ENCODE measurements around the gene CD28. TPM values are rescaled to one million over a fixed set of nuclear protein-coding genes. Genes with fewer than 3 reads are reported as not detected.

CD28 gene
- total RNA-seq: 10 to 100 TPM; 52.7 to 58.9 TPM

GRCh38 chr2:203706403-203706802, at the start of gene CD28:
TSS of gene CD28 (plus strand) at chr2:203706639. CDS start at chr2:203706697, 58 bp downstream.
- Mint-ChIP-seq H3K9me3 (no peaks in the 10 kb centered on the region), H3K27ac (peak within 1 kb of the TSS; percentile 98), H3K36me3 (peaks cover under 1% of the 10 kb centered on the region), H3K27me3 (no peaks in the 10 kb centered on the region), H3K4me3 (peak within 1 kb of the TSS; percentile 89), H3K4me1 (peaks cover 57% of the 10 kb centered on the region)
- DNase-seq (peak; percentile 82), ATAC-seq (ENCODE audit: low read depth) (peak; percentile 84)
- POLR2A ChIA-PET: interaction anchor here (0.9 to 5.5 kb wide), 4 partner anchors 13 to 467 kb away, joined by 3 to 75 read pairs (median 8); partner anchors contain the start of gene CYP20A1

- ATAC-seq (ENCODE audit: low read depth) (no peak), DNase-seq (no peak)
- POLR2A ChIA-PET: no interaction called here
- Mint-ChIP-seq H3K27me3 (no peaks in the 10 kb centered on the region), H3K4me1 (peaks cover 17% of the 10 kb centered on the region), H3K27ac (no peak overlapping the region), H3K9me3 (peaks cover 4% of the 10 kb centered on the region), H3K4me3 (no peak overlapping the region), H3K36me3 (peaks cover 2% of the 10 kb centered on the region)
These were observed 46.9 kb upstream of the CD28 start for GRCh38 chr2:203659331-203660049.

GRCh38 chr2:203660465-203660864, 46.0 kb upstream of the CD28 start:
- DNase-seq (no peak), ATAC-seq (ENCODE audit: low read depth) (no peak)
- H3K27ac Mint-ChIP-seq: no peak overlapping the region
- H3K9me3 Mint-ChIP-seq: peaks cover 4% of the 10 kb centered on the region
- no peaks in the 10 kb centered on the region for H3K27me3 Mint-ChIP-seq
- H3K4me3 Mint-ChIP-seq: no peak overlapping the region
- peaks cover 2% of the 10 kb centered on the region for H3K36me3 Mint-ChIP-seq
- peaks cover 17% of the 10 kb centered on the region for H3K4me1 Mint-ChIP-seq
- POLR2A ChIA-PET: no interaction called here

GRCh38 chr2:203661279-203661908, 45.0 kb upstream of the CD28 start:
- no peak overlapping the region for H3K4me3 Mint-ChIP-seq
- ATAC-seq (ENCODE audit: low read depth) (no peak), DNase-seq (no peak)
- POLR2A ChIA-PET: no interaction called here
- H3K36me3 Mint-ChIP-seq: peaks cover 2% of the 10 kb centered on the region
- H3K4me1 Mint-ChIP-seq: peaks cover 13% of the 10 kb centered on the region
- H3K9me3 Mint-ChIP-seq: peaks cover 4% of the 10 kb centered on the region
- H3K27ac Mint-ChIP-seq: no peak overlapping the region
- H3K27me3 Mint-ChIP-seq: no peaks in the 10 kb centered on the region

GRCh38 chr2:203662487-203662886, 44.0 kb upstream of the CD28 start:
- Mint-ChIP-seq H3K4me3 (no peak overlapping the region), H3K9me3 (peaks cover 4% of the 10 kb centered on the region), H3K36me3 (peaks cover 2% of the 10 kb centered on the region), H3K27me3 (no peaks in the 10 kb centered on the region), H3K27ac (no peak overlapping the region), H3K4me1 (peaks cover 13% of the 10 kb centered on the region)
- DNase-seq (no peak), ATAC-seq (ENCODE audit: low read depth) (no peak)
- POLR2A ChIA-PET: no interaction called here

GRCh38 chr2:203662951-203663350, 43.5 kb upstream of the CD28 start:
- no peaks in the 10 kb centered on the region for H3K27me3 Mint-ChIP-seq
- H3K4me1 Mint-ChIP-seq: peaks cover 13% of the 10 kb centered on the region
- H3K36me3 Mint-ChIP-seq: peaks cover 2% of the 10 kb centered on the region
- peaks cover 4% of the 10 kb centered on the region for H3K9me3 Mint-ChIP-seq
- POLR2A ChIA-PET: no interaction called here
- ATAC-seq (ENCODE audit: low read depth) (no peak), DNase-seq (no peak)
- no peak overlapping the region for H3K27ac Mint-ChIP-seq
- H3K4me3 Mint-ChIP-seq: no peak overlapping the region

GRCh38 chr2:203664029-203664755, 42.2 kb upstream of the CD28 start:
- Mint-ChIP-seq H3K4me1 (peaks cover 12% of the 10 kb centered on the region), H3K36me3 (peaks cover 2% of the 10 kb centered on the region), H3K27ac (no peak overlapping the region), H3K9me3 (peaks cover 4% of the 10 kb centered on the region), H3K27me3 (no peaks in the 10 kb centered on the region), H3K4me3 (no peak overlapping the region)
- POLR2A ChIA-PET: no interaction called here
- DNase-seq (no peak), ATAC-seq (ENCODE audit: low read depth) (no peak)

GRCh38 chr2:203667838-203668237, 38.6 kb upstream of the CD28 start:
- H3K4me1 Mint-ChIP-seq: peaks cover 3% of the 10 kb centered on the region
- H3K4me3 Mint-ChIP-seq: no peak overlapping the region
- POLR2A ChIA-PET: interaction anchor here (0.6 kb wide), 1 partner anchor 47 kb away, joined by 7 read pairs; no protein-coding TSS in a partner anchor
- ATAC-seq (ENCODE audit: low read depth) (no peak), DNase-seq (no peak)
- peaks cover 3% of the 10 kb centered on the region for H3K36me3 Mint-ChIP-seq
- H3K9me3 Mint-ChIP-seq: no peaks in the 10 kb centered on the region
- H3K27ac Mint-ChIP-seq: no peak overlapping the region
- no peaks in the 10 kb centered on the region for H3K27me3 Mint-ChIP-seq

- POLR2A ChIA-PET: no interaction called here
- H3K27ac Mint-ChIP-seq: no peak overlapping the region
- no peaks in the 10 kb centered on the region for H3K27me3 Mint-ChIP-seq
- no peak for ATAC-seq (ENCODE audit: low read depth)
- no peak for DNase-seq
- peaks cover 4% of the 10 kb centered on the region for H3K9me3 Mint-ChIP-seq
- no peak overlapping the region for H3K4me3 Mint-ChIP-seq
- peaks cover 16% of the 10 kb centered on the region for H3K4me1 Mint-ChIP-seq
- H3K36me3 Mint-ChIP-seq: peaks cover 10% of the 10 kb centered on the region
These were observed 36.6 kb upstream of the CD28 start for GRCh38 chr2:203669820-203670219.

GRCh38 chr2:203670939-203671338, 35.5 kb upstream of the CD28 start:
- H3K4me3 Mint-ChIP-seq: no peak overlapping the region
- no peak for ATAC-seq (ENCODE audit: low read depth)
- DNase-seq: no peak
- H3K9me3 Mint-ChIP-seq: peaks cover 4% of the 10 kb centered on the region
- POLR2A ChIA-PET: no interaction called here
- peaks cover 19% of the 10 kb centered on the region for H3K4me1 Mint-ChIP-seq
- no peak overlapping the region for H3K27ac Mint-ChIP-seq
- no peaks in the 10 kb centered on the region for H3K27me3 Mint-ChIP-seq
- peaks cover 12% of the 10 kb centered on the region for H3K36me3 Mint-ChIP-seq

- no peaks in the 10 kb centered on the region for H3K27me3 Mint-ChIP-seq
- POLR2A ChIA-PET: interaction anchor here (0.7 kb wide), 1 partner anchor 8 kb away, joined by 3 read pairs; no protein-coding TSS in a partner anchor
These were observed 34.6 kb upstream of the CD28 start for GRCh38 chr2:203671876-203672275.

GRCh38 chr2:203672856-203673255, 33.6 kb upstream of the CD28 start:
- POLR2A ChIA-PET: interaction anchor here (0.6 to 0.7 kb wide), 4 partner anchors 24 to 892 kb away, joined by 4 to 8 read pairs (median 4); no protein-coding TSS in a partner anchor
- H3K9me3 Mint-ChIP-seq: peaks cover 6% of the 10 kb centered on the region

More at GRCh38 chr2:203671876-203672275, 34.6 kb upstream of the CD28 start:
- ATAC-seq (ENCODE audit: low read depth): no peak
- peaks cover 13% of the 10 kb centered on the region for H3K36me3 Mint-ChIP-seq
- peaks cover 19% of the 10 kb centered on the region for H3K4me1 Mint-ChIP-seq
- H3K9me3 Mint-ChIP-seq: peaks cover 4% of the 10 kb centered on the region
- no peak overlapping the region for H3K27ac Mint-ChIP-seq
- DNase-seq: no peak
- H3K4me3 Mint-ChIP-seq: no peak overlapping the region

GRCh38 chr2:203673933-203674332, 32.5 kb upstream of the CD28 start:
- Mint-ChIP-seq H3K4me3 (peak overlapping the region; percentile 57), H3K4me1 (peaks cover 21% of the 10 kb centered on the region), H3K36me3 (peaks cover 20% of the 10 kb centered on the region), H3K27me3 (no peaks in the 10 kb centered on the region), H3K27ac (peak overlapping the region; percentile 66), H3K9me3 (peaks cover 11% of the 10 kb centered on the region)
- POLR2A ChIA-PET: no interaction called here
- ATAC-seq (ENCODE audit: low read depth) (peak; percentile 95), DNase-seq (peak; percentile 45)

More at GRCh38 chr2:203672856-203673255, 33.6 kb upstream of the CD28 start:
- H3K27me3 Mint-ChIP-seq: no peaks in the 10 kb centered on the region
- ATAC-seq (ENCODE audit: low read depth) (no peak), DNase-seq (no peak)
- peaks cover 15% of the 10 kb centered on the region for H3K36me3 Mint-ChIP-seq
- H3K4me1 Mint-ChIP-seq: peaks cover 20% of the 10 kb centered on the region
- no peak overlapping the region for H3K4me3 Mint-ChIP-seq
- no peak overlapping the region for H3K27ac Mint-ChIP-seq
